HG03108 (cell line): Measurements from ENCODE around the gene SOX6.

Source experiments
- ATAC-seq: cut with Tn5 transposase; IDR thresholded peaks from one replicate; pipeline ENCODE4 v1.9.1; 2021; ENCODE audit warnings: moderate library complexity; ENCODE audit not compliant: unreplicated experiment

Gene SOX6

GRCh38 chr11:16011396-16011795, 344.9 kb downstream of the SOX6 start:
- ATAC-seq = no peak

GRCh38 chr11:16009021-16009420, 347.3 kb downstream of the SOX6 start:
- ATAC-seq = no peak

- ATAC-seq = no peak
Measured at GRCh38 chr11:16007514-16007913, 348.8 kb downstream of the SOX6 start.

- ATAC-seq = no peak
Measured at GRCh38 chr11:16002942-16003341, 353.4 kb downstream of the SOX6 start.

- ATAC-seq = no peak
Measured at GRCh38 chr11:16001899-16002426, 354.4 kb downstream of the SOX6 start.

GRCh38 chr11:16001044-16001568, 355.2 kb downstream of the SOX6 start:
- ATAC-seq = no peak

- ATAC-seq = no peak
Measured at GRCh38 chr11:16000065-16000464, 356.3 kb downstream of the SOX6 start.

- no peak for ATAC-seq
Measured at GRCh38 chr11:15993345-15993744, 363.0 kb downstream of the SOX6 start.

GRCh38 chr11:15991215-15991614, 365.1 kb downstream of the SOX6 start:
- no peak for ATAC-seq

GRCh38 chr11:15989685-15990084, 366.7 kb downstream of the SOX6 start:
- no peak for ATAC-seq

GRCh38 chr11:15988693-15989231, 367.6 kb downstream of the SOX6 start:
- no peak for ATAC-seq

GRCh38 chr11:15988016-15988550, 368.3 kb downstream of the SOX6 start:
- no peak for ATAC-seq

- ATAC-seq = no peak
Measured at GRCh38 chr11:15987046-15987445, 369.3 kb downstream of the SOX6 start.

GRCh38 chr11:15985860-15986139, 370.5 kb downstream of the SOX6 start:
- ATAC-seq = no peak

- ATAC-seq = no peak
Measured at GRCh38 chr11:15985127-15985859, 371.1 kb downstream of the SOX6 start.

GRCh38 chr11:15981292-15981691, 375.1 kb downstream of the SOX6 start:
- ATAC-seq = no peak

GRCh38 chr11:15977116-15977515, 379.2 kb downstream of the SOX6 start:
- ATAC-seq = no peak

GRCh38 chr11:15976433-15977045, 379.8 kb downstream of the SOX6 start:
- no peak for ATAC-seq

GRCh38 chr11:15975742-15976141, 380.6 kb downstream of the SOX6 start:
- no peak for ATAC-seq

GRCh38 chr11:15972838-15973237, 383.5 kb downstream of the SOX6 start:
- no peak for ATAC-seq

GRCh38 chr11:15971215-15971546, 385.2 kb downstream of the SOX6 start:
- no peak for ATAC-seq
